ENCODE measurements around the gene ARFGAP3.

DNA sequence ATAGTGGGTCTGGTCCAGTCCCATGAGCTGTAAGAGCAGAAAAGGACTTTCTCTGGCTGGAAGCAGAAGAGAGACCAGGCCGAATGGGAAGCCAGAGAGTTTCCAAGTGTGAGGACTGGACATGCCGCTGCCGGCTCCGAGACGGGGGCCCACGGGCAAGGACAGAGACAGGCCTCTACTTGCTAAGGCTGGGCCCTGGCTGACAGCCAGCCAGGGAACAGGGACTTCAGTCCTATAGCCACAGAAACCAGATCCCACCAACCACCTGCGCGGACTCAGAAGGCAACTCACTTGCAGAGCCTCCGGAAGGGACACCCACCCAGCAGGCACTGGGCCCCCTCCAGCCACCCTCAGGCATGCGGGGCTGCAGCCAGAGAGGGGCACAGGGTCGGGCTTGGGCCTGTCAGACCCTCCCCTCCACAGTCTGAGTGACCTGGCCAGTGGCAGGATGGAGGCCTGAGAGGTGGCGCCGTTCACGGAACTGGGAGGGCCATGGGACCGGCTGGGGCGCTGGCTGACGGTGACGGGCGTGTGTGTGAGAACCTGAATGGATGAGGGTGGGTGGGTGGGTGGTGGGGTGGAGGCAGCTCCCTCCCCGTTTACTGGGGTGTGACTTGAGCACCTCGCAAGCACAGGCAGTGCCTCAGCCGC, 88.6 kb downstream of the ARFGAP3 start:
- TF ChIP-seq CTCF (IDR thresholded peaks at IDR 0.05; ENCODE audit: low read depth, low read length, poor library complexity, severe bottlenecking) (no peak), EZH2phosphoT487 (IDR thresholded peaks at IDR 0.05; ENCODE audit: borderline replicate concordance, low read length) (no peak)
